DND-41 (cell line): ENCODE results near the gene MAT2B.
A peak's percentile ranks its signal among the peaks of the same experiment; 100 is the strongest.

Experiments
- ATAC-seq: fragments of 200-7000 bp; cut with Tn5 transposase; 3 replicates; pipeline ENCODE4 v1.9.1; 2021; ENCODE audit warnings: low read depth; ENCODE audit not compliant: insufficient read depth
- DNase-seq: peaks from one replicate; pipeline ENCODE4 v3.0.0-alpha.2; 2020
- H2AFZ ChIP-seq: 2 replicates; pipeline ENCODE4 v1.6.0; 2012; ENCODE audit warnings: low read depth, low read length
- H3K27ac ChIP-seq: 2 replicates; pipeline ENCODE4 v1.5.1; 2012; ENCODE audit warnings: low read length, inconsistent platforms
- H3K27me3 ChIP-seq: fragments of 200-600 bp; sonication (generic); 2 replicates; pipeline ENCODE4 v1.6.0; 2012; ENCODE audit warnings: low read length, mild to moderate bottlenecking, inconsistent platforms; ENCODE audit not compliant: insufficient read depth, poor library complexity
- H3K36me3 ChIP-seq: 2 replicates; pipeline ENCODE4 v1.5.1; 2012; ENCODE audit warnings: low read length, inconsistent platforms; ENCODE audit not compliant: insufficient read depth
- H3K4me1 ChIP-seq: 2 replicates; pipeline ENCODE4 v1.5.1; 2012; ENCODE audit warnings: mild to moderate bottlenecking, low read length; ENCODE audit not compliant: insufficient read depth
- H3K4me2 ChIP-seq: 2 replicates; pipeline ENCODE4 v1.6.0; 2012; ENCODE audit warnings: mild to moderate bottlenecking, moderate library complexity, low read length, inconsistent platforms; ENCODE audit not compliant: insufficient read depth
- H3K4me3 ChIP-seq, 2 experiments: fragments of 200-600 bp in 1 of 2; shearing (Covaris generic) in 1 of 2; 2 replicates each; pipeline ENCODE4 v1.5.1; 2012 to 2016; ENCODE audit warnings: inconsistent platforms in 2 of 2, low read length in 2 of 2, mild to moderate bottlenecking in 2 of 2, low read depth in 1 of 2, moderate library complexity in 1 of 2
- H3K79me2 ChIP-seq: 2 replicates; pipeline ENCODE4 v1.6.0; 2012; ENCODE audit warnings: low read length, inconsistent platforms; ENCODE audit not compliant: insufficient read depth
- H3K9ac ChIP-seq: 2 replicates; pipeline ENCODE4 v1.6.0; 2012; ENCODE audit warnings: low read depth, mild to moderate bottlenecking, inconsistent platforms, low read length, moderate library complexity
- H3K9me3 ChIP-seq: 2 replicates; pipeline ENCODE4 v1.5.1; 2012; ENCODE audit warnings: low read length, moderate library complexity, mild to moderate bottlenecking, inconsistent platforms; ENCODE audit not compliant: insufficient read depth, severe bottlenecking
- H4K20me1 ChIP-seq: 2 replicates; pipeline ENCODE4 v1.6.0; 2012; ENCODE audit warnings: low read length; ENCODE audit not compliant: insufficient read depth
- CTCF ChIP-seq: IDR thresholded peaks from 2 replicates; pipeline ENCODE4 v1.5.1; 2012; ENCODE audit warnings: borderline replicate concordance, low read length, moderate library complexity, mild to moderate bottlenecking; ENCODE audit not compliant: poor library complexity, severe bottlenecking; ENCODE audit errors: extremely low read depth
- EZH2 ChIP-seq: IDR thresholded peaks from 3 replicates; pipeline ENCODE4 v1.6.1; 2012; ENCODE audit warnings: borderline replicate concordance, low read depth, mild to moderate bottlenecking, moderate library complexity, low read length, inconsistent platforms; ENCODE audit not compliant: severe bottlenecking

MAT2B gene

GRCh38 chr5:163497315-163497714 is 8.1 kb upstream of the MAT2B start:
- Histone ChIP-seq H3K4me3 (no peak overlapping the region), H3K9me3 (no peaks in the 10 kb centered on the region), H4K20me1 (no peaks in the 10 kb centered on the region), H3K27ac (no peak overlapping the region), H3K27me3 (no peaks in the 10 kb centered on the region), H3K9ac (no peak overlapping the region), H2AFZ (no peak overlapping the region), H3K4me2 (no peak overlapping the region), H3K4me1 (peaks cover 5% of the 10 kb centered on the region; the same call in 1 of the 2 replicates), H3K36me3 (peaks cover 13% of the 10 kb centered on the region), H3K79me2 (no peaks in the 10 kb centered on the region)
- no peak for TF ChIP-seq CTCF
- TF ChIP-seq EZH2, result no peak
- no peak for DNase-seq
- ATAC-seq, result no peak

- Histone ChIP-seq H3K36me3 (no peaks in the 10 kb centered on the region), H3K27ac (no peak overlapping the region), H4K20me1 (no peaks in the 10 kb centered on the region), H3K4me3 (no peak overlapping the region), H3K79me2 (peaks cover 8% of the 10 kb centered on the region), H3K9ac (no peak overlapping the region), H3K27me3 (no peaks in the 10 kb centered on the region), H2AFZ (no peak overlapping the region), H3K4me2 (no peak overlapping the region), H3K9me3 (no peaks in the 10 kb centered on the region), H3K4me1 (peaks cover 9% of the 10 kb centered on the region; the same call in 1 of the 2 replicates)
- no peak for DNase-seq
- ATAC-seq, result no peak
- TF ChIP-seq EZH2 (no peak), CTCF (no peak)
These were observed 6.5 kb upstream of the MAT2B start for GRCh38 chr5:163498886-163499285.

GRCh38 chr5:163502521-163502920 is 2.9 kb upstream of the MAT2B start:
- Histone ChIP-seq H3K27me3 (no peaks in the 10 kb centered on the region), H3K27ac (peak overlapping the region; percentile 90), H3K36me3 (no peaks in the 10 kb centered on the region), H4K20me1 (peaks cover 11% of the 10 kb centered on the region; the same call in 1 of the 2 replicates), H3K9ac (peak overlapping the region; percentile 70), H3K79me2 (peaks cover 39% of the 10 kb centered on the region), H3K4me1 (peaks cover 23% of the 10 kb centered on the region), H3K4me2 (peak overlapping the region; percentile 72), H3K4me3 (peak overlapping the region; percentile 50 to 83), H2AFZ (peak overlapping the region; percentile 70), H3K9me3 (no peaks in the 10 kb centered on the region)
- no peak for ATAC-seq
- no peak for DNase-seq
- TF ChIP-seq CTCF (no peak), EZH2 (no peak)
